ENCODE results near the gene MAP3K9.

DNA sequence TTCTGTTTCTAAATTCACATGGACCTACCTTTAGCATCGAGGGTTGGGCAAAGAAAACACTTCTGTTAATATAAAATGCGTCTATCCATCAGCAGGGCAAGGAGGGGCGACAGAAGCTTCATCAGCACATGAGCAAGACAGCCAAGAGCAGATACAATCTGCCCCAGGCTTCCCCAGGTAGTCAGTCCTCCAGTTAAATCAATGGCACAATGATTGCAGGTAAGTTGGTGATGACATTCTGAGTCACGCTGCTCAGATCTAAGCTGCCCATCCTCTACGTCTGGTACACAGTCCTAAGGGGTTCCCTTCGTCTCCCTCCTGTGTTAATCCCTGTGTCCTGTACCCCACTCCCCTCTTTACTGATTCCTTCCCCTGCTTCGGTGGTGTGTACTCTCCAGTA is 38.8 kb downstream of the MAP3K9 start:
- TF ChIP-seq, protein P1, sequence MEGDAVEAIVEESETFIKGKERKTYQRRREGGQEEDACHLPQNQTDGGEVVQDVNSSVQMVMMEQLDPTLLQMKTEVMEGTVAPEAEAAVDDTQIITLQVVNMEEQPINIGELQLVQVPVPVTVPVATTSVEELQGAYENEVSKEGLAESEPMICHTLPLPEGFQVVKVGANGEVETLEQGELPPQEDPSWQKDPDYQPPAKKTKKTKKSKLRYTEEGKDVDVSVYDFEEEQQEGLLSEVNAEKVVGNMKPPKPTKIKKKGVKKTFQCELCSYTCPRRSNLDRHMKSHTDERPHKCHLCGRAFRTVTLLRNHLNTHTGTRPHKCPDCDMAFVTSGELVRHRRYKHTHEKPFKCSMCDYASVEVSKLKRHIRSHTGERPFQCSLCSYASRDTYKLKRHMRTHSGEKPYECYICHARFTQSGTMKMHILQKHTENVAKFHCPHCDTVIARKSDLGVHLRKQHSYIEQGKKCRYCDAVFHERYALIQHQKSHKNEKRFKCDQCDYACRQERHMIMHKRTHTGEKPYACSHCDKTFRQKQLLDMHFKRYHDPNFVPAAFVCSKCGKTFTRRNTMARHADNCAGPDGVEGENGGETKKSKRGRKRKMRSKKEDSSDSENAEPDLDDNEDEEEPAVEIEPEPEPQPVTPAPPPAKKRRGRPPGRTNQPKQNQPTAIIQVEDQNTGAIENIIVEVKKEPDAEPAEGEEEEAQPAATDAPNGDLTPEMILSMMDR (IDR thresholded peaks at IDR 0.05; ENCODE audit: poor library complexity), result no peak
- TF ChIP-seq EZH2phosphoT487 (IDR thresholded peaks at IDR 0.05; ENCODE audit: low read depth, severe bottlenecking, unreplicated experiment) (no peak), EZH2 (IDR thresholded peaks at IDR 0.05; ENCODE audit: borderline replicate concordance) (no peak)
